ENCODE data around the gene TP73. TPM values are rescaled to one million over a fixed set of nuclear protein-coding genes. Genes with fewer than 3 reads are reported as not detected.

TP73 gene
- total RNA-seq, 3 donors from 2014 or later = 0.66 to 1.0 TPM; not detected in 1

DNA sequence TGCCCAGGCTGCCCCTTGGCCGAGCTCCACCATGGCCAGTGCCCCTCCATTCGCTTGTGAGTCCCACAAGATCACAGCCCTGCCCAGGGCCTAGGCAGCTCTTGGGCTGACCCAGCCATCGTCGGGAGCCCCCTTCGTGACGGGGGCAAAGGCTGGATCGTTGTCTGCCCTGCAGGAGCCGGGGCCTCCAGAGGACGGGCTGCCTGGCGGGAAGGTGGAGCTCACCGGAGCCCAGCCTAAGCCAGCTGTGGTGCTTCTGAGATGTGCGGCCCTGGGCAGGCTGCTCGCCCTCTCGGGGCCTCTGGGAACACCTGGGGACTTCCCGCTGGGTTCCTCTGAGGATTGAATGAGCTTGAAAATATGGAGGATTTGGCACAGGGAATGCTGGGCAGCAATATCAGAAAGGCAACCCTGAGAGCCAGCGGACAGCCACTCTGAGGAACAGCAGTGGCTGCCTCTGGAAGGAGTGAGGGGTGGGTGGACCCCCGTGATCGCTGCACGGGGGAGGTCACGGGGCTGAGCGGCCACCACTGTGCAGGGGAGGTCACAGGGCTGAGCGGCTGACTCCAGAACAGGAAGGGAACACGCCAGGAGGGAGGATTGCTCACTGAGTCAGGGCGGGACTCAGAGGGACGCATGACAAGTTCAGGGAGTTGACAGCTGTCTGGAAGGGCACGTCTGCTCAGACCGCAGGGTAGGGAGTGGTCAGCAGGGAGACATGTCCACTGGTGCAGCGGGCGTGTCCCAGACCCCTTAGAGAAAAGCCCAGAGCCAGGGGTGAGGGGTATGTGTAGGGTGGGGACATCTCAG lies 19.3 kb downstream of the TP73 start:
- DNase-seq (ENCODE audit: low spot score in 2 of 2) = no peak
- Histone ChIP-seq H3K4me1 (no peaks in the 10 kb centered on the region), H3K27ac (no peak overlapping the region), H3K36me3 (no peaks in the 10 kb centered on the region), H3K9me3 (no peaks in the 10 kb centered on the region), H3K4me3 (no peak overlapping the region), H3K27me3 (peaks cover 0 to 40% of the 10 kb centered on the region in 2 donors)
- TF ChIP-seq POLR2A (IDR thresholded peaks at IDR 0.05) = no peak
- no peak for TF ChIP-seq POLR2AphosphoS5 (IDR thresholded peaks at IDR 0.05)
- TF ChIP-seq, protein P1, sequence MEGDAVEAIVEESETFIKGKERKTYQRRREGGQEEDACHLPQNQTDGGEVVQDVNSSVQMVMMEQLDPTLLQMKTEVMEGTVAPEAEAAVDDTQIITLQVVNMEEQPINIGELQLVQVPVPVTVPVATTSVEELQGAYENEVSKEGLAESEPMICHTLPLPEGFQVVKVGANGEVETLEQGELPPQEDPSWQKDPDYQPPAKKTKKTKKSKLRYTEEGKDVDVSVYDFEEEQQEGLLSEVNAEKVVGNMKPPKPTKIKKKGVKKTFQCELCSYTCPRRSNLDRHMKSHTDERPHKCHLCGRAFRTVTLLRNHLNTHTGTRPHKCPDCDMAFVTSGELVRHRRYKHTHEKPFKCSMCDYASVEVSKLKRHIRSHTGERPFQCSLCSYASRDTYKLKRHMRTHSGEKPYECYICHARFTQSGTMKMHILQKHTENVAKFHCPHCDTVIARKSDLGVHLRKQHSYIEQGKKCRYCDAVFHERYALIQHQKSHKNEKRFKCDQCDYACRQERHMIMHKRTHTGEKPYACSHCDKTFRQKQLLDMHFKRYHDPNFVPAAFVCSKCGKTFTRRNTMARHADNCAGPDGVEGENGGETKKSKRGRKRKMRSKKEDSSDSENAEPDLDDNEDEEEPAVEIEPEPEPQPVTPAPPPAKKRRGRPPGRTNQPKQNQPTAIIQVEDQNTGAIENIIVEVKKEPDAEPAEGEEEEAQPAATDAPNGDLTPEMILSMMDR (IDR thresholded peaks at IDR 0.05) = no peak
- intact Hi-C loops (cut with DNase I; ENCODE audit: low total_unique reads) = no loop called here

DNA sequence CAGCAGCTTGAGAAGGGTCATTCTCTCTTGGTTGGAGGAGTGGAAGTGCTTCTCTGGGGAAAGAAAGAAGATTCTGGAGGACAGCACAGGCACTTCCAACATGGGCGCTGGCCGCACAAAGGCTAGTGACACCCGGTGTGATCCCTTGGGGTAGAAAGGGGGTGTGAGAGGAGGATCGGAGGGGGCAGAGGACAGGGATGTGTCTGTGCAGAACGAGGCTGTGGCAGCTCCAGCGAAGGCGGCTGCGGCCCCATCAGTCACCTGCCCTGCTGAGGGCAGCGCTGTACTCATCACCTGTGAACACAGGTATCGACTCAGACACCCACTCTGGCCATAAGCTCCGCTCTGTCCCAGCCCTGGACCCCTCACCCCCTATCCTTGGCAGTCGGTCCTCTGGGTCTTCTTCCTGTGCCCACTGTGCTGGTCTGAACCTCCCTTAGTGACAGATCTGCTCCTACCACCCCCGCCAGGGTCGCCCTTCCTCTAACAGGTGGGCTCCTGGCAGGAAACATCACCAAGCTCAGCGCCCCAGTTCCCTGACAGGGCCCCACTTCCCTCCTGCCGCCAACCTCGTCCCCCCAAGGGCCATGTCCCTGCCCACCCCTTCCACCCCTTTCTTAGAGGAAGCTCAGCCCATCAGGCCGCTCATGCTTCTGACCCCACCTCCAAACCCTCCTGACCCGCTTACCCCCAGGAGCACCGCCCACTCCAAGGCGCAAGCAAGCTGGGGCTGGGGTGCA lies 20.1 kb downstream of the TP73 start:
- Histone ChIP-seq H3K27ac (no peak overlapping the region), H3K27me3 (peaks cover 0 to 37% of the 10 kb centered on the region in 2 donors), H3K4me1 (no peaks in the 10 kb centered on the region), H3K4me3 (no peak overlapping the region), H3K9me3 (no peaks in the 10 kb centered on the region), H3K36me3 (no peaks in the 10 kb centered on the region)
- intact Hi-C loops (cut with DNase I; ENCODE audit: low total_unique reads) = no loop called here
- TF ChIP-seq, protein P1 (IDR thresholded peaks at IDR 0.05) = no peak
- TF ChIP-seq POLR2AphosphoS5 (IDR thresholded peaks at IDR 0.05) (no peak), POLR2A (IDR thresholded peaks at IDR 0.05) (no peak)
- DNase-seq (ENCODE audit: low spot score in 2 of 2) = no peak

DNA sequence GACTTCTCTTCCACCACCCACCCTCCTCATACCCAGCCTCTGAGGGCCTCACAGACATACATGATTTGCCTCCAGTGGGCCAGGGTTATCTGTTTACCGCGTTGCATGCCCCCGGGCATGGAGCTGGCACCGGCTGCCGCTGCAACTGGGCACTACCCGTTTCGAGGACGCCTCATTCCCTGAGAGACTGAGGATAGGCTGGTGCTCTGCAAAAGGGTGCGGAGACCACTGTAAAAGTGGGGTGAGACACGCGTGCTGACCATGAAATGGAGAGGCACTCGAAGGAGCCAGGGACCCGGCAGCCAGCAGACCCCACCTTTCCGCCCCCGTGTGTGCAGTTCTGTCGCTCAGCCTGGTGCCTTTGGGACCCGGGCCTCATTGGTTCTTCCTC lies 20.6 kb downstream of the TP73 start:
- H3K27me3 ChIP-seq = peaks cover 0 to 34% of the 10 kb centered on the region in 2 donors
- no peaks in the 10 kb centered on the region for H3K4me1 ChIP-seq
- intact Hi-C loops (cut with DNase I; ENCODE audit: low total_unique reads) = no loop called here
- no peaks in the 10 kb centered on the region for H3K36me3 ChIP-seq
- TF ChIP-seq, protein P1 (IDR thresholded peaks at IDR 0.05) = no peak
- TF ChIP-seq POLR2A (IDR thresholded peaks at IDR 0.05) = no peak
- TF ChIP-seq POLR2AphosphoS5 (IDR thresholded peaks at IDR 0.05) = no peak
- no peaks in the 10 kb centered on the region for H3K9me3 ChIP-seq
- DNase-seq (ENCODE audit: low spot score in 2 of 2) = no peak
- no peak overlapping the region for H3K27ac ChIP-seq
- no peak overlapping the region for H3K4me3 ChIP-seq

DNA sequence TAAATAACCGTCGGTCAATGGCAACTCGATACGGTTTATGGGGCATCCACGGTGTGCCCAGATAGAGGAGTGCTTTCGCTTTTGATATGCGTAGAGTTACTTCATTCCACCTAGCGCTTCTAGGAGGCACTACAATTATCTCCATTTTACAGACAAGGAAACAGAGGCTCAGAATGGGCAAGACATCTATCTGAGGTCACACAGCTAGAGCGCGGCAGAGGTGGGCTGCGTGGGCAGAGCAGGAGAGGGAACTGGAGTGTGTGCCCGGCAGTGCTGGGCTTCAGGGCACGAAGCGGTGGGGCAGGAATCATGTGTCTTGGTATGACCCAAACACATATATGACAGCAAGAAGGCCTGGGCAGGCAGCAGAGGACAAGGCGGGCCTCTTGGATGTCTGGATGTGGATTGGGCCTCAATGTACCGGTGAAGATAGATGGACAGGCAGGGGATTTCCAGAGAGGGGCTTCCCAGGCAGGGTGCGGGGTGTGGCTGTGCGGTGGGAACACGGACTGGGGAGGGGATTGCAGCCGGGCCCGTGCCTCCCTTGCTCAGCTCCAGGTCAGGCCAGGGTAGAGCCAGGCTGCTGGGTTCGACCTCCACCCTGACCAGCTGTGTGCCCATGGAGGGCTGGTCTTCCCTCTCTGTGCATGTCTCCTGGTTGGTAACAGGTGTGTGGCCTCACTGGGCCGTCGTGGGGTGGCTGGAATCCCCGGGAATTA lies 21.2 kb downstream of the TP73 start:
- intact Hi-C loops (cut with DNase I; ENCODE audit: low total_unique reads) = no loop called here
- Histone ChIP-seq H3K4me1 (no peaks in the 10 kb centered on the region), H3K4me3 (no peak overlapping the region), H3K36me3 (no peaks in the 10 kb centered on the region), H3K9me3 (no peaks in the 10 kb centered on the region), H3K27ac (no peak overlapping the region), H3K27me3 (peaks cover 0 to 32% of the 10 kb centered on the region in 2 donors)
- no peak for DNase-seq (ENCODE audit: low spot score in 2 of 2)
- TF ChIP-seq POLR2AphosphoS5 (IDR thresholded peaks at IDR 0.05) = no peak
- TF ChIP-seq POLR2A (IDR thresholded peaks at IDR 0.05) = no peak
- TF ChIP-seq, protein P1 (IDR thresholded peaks at IDR 0.05) = no peak

All from breast epithelium (tissue), 4 donors.